Panc1 (cell line): ENCODE data around the gene TGM1. TPM values are rescaled to one million over a fixed set of nuclear protein-coding genes. Genes with fewer than 3 reads are reported as not detected.

Source experiments
- ATAC-seq: fragments of 200-7000 bp; cut with Tn5 transposase; 2 replicates; pipeline ENCODE4 v1.9.1; 2020; ENCODE audit warnings: mild to moderate bottlenecking, moderate library complexity
- BruUV-seq: library from RNA; stranded (reverse); fragments of 400-500 nt; replicated peaks from 2 replicates; lab custom pipeline; 2021; lab: Mats Ljungman, UMichigan
- CTCF ChIA-PET: fragments of 300-600 bp; sonication (Branson Sonifier 250); formaldehyde crosslinking; loops from one replicate; lab custom pipeline; 2022; ENCODE audit warnings: antibody characterized with exemption; lab: Charles Lee
- POLR2A ChIA-PET: fragments of 300-600 bp; sonication (Branson Sonifier 250); formaldehyde crosslinking; loops from one replicate; lab custom pipeline; 2022; ENCODE audit warnings: antibody characterized with exemption; lab: Charles Lee
- DNase-seq: peaks from one replicate; pipeline ENCODE4 v3.0.0-alpha.2; 2010; ENCODE audit warnings: low read depth, low spot score
- H3K27ac ChIP-seq: 2 replicates; pipeline ENCODE4 v1.5.1; 2011; ENCODE audit warnings: mild to moderate bottlenecking, low read length, inconsistent platforms
- H3K27me3 ChIP-seq: fragments of 200-500 bp; sonication (Bioruptor generic); 2 replicates; pipeline ENCODE4 v1.6.0; 2014; ENCODE audit warnings: low read length, inconsistent platforms; ENCODE audit not compliant: control insufficient read depth, insufficient read depth
- H3K36me3 ChIP-seq: fragments of 200-500 bp; sonication (Bioruptor generic); 2 replicates; pipeline ENCODE4 v1.5.1; 2014; ENCODE audit warnings: inconsistent platforms, mild to moderate bottlenecking, low read length, moderate library complexity; ENCODE audit not compliant: control insufficient read depth, insufficient read depth
- H3K4me1 ChIP-seq: 2 replicates; pipeline ENCODE4 v1.5.1; 2011; ENCODE audit warnings: inconsistent platforms, mild to moderate bottlenecking, low read length, moderate library complexity; ENCODE audit not compliant: control insufficient read depth, insufficient read depth
- H3K4me3 ChIP-seq, 2 experiments: 2 replicates each; pipeline ENCODE4 v1.5.1; 2011 to 2012; ENCODE audit warnings: low read depth in 2 of 2, low read length in 2 of 2, mild to moderate bottlenecking in 2 of 2, inconsistent platforms in 1 of 2, moderate library complexity in 1 of 2
- H3K9me3 ChIP-seq: fragments of 200-500 bp; sonication (Bioruptor generic); 2 replicates; pipeline ENCODE4 v1.5.1; 2014; ENCODE audit warnings: low read depth, mild to moderate bottlenecking, inconsistent platforms, low read length, moderate library complexity; ENCODE audit not compliant: control insufficient read depth, insufficient read depth
- CTCF ChIP-seq: fragments of 450-650 bp; IDR thresholded peaks from 2 replicates; pipeline ENCODE4 v1.5.1; 2017; ENCODE audit warnings: mild to moderate bottlenecking
- POLR2AphosphoS5 ChIP-seq: IDR thresholded peaks from 2 replicates; pipeline ENCODE4 v1.6.1; 2012; ENCODE audit warnings: mild to moderate bottlenecking, low read depth, low read length, moderate library complexity
- REST ChIP-seq, 2 experiments: IDR thresholded peaks; 2 replicates each; pipeline ENCODE4 v1.6.1; 2011 to 2012; ENCODE audit warnings: low read depth in 2 of 2, control low read depth in 1 of 2, low read length in 1 of 2, mild to moderate bottlenecking in 1 of 2, moderate library complexity in 1 of 2; ENCODE audit not compliant: insufficient read depth in 1 of 2
- SIN3A ChIP-seq: IDR thresholded peaks from 2 replicates; pipeline ENCODE4 v1.6.1; 2012; ENCODE audit warnings: low read depth, mild to moderate bottlenecking, low read length, moderate library complexity, borderline replicate concordance; ENCODE audit not compliant: insufficient read depth
- TCF7L2 ChIP-seq: IDR thresholded peaks from 2 replicates; pipeline ENCODE4 v1.6.1; 2011; ENCODE audit warnings: mild to moderate bottlenecking, low read depth, low read length, inconsistent platforms
- in situ Hi-C: cut with HindIII; loops from 2 replicates; pipeline ENCODE4 v1.10.0; 2016; ENCODE audit warnings: low sequenced_read_pairs, low pct_unique_long_range_greater_than_20kb
- intact Hi-C: fragments of 100-400 bp; cut with micrococcal nuclease; formaldehyde crosslinking; loops from one replicate; pipeline ENCODE4 v1.10.0; 2022; ENCODE audit not compliant: unreplicated experiment
- total RNA-seq: library from RNA; stranded (reverse); gene quantifications from one replicate; pipeline ENCODE4 v1.2.1, GENCODE V29; 2021; ENCODE audit not compliant: unreplicated experiment

Gene TGM1
- total RNA-seq, 1 experiment from 2014 or later: 2.3 TPM

- DNase-seq: no peak
- Histone ChIP-seq H3K9me3 (no peaks in the 10 kb centered on the region), H3K4me3 (peak overlapping the region; percentile 87 to 89), H3K4me1 (peaks cover 18% of the 10 kb centered on the region), H3K27ac (peak overlapping the region; percentile 96), H3K36me3 (peaks cover 12% of the 10 kb centered on the region), H3K27me3 (no peaks in the 10 kb centered on the region)
- TF ChIP-seq TCF7L2: no peak
- TF ChIP-seq REST (IDR thresholded peaks at IDR 0.05; ENCODE audit: insufficient read depth in 1 of 2, low read depth in 2 of 2, low read length in 1 of 2): no peak
- TF ChIP-seq POLR2AphosphoS5: no peak
- no peak for TF ChIP-seq CTCF
- no peak for TF ChIP-seq SIN3A
- peak; percentile 2; the same call in 1 of the 2 replicates for ATAC-seq
- POLR2A ChIA-PET: interaction anchor here (0.6 to 0.7 kb wide), 2 partner anchors 9 to 147 kb away, joined by 6 to 8 read pairs; no protein-coding TSS in a partner anchor
- BruUV-seq: TSS peak; percentile 73
- intact Hi-C loops: no loop called here
- in situ Hi-C loops: no loop called here
- CTCF ChIA-PET: interaction anchor here (0.7 kb wide), 1 partner anchor 69 kb away, joined by 12 read pairs; no protein-coding TSS in a partner anchor
Observed at GRCh38 chr14:24231263-24232120, 31.5 kb downstream of the TGM1 start.

DNA sequence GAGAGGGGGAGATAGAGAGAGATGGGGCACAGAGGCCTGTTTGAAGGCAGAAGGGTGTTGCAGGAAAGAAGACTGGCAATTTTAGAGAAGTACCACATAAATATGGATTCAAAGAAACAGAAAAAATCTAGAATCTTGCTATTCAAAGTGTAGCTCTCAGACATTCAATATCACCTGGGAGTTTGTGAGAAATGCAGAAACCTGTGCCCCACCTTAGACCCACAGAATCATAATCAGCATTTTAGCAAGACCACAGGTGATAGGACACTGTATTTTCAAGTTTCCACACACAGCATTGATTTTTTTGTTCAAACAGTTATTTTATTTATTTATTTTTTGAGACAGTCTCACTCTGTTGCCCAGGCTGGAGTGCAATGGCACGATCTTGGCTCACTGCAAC lies 34.1 kb downstream of the TGM1 start:
- Histone ChIP-seq H3K4me3 (no peak overlapping the region), H3K9me3 (no peaks in the 10 kb centered on the region), H3K4me1 (peaks cover 8% of the 10 kb centered on the region), H3K27ac (no peak overlapping the region), H3K27me3 (no peaks in the 10 kb centered on the region), H3K36me3 (peaks cover 9% of the 10 kb centered on the region)
- DNase-seq (no peak), ATAC-seq (no peak)
- intact Hi-C loops: no loop called here
- TF ChIP-seq REST (IDR thresholded peaks at IDR 0.05; ENCODE audit: insufficient read depth in 1 of 2, low read depth in 2 of 2, low read length in 1 of 2) (no peak), POLR2AphosphoS5 (no peak), CTCF (no peak), SIN3A (no peak)
- ChIA-PET CTCF (no interaction called here), POLR2A (interaction anchor here (0.6 to 0.7 kb wide), 3 partner anchors 87 to 114 kb away, joined by 3 to 13 read pairs (median 4); partner anchors contain the start of genes DCAF11 and NRL)
- in situ Hi-C loops: no loop called here
- BruUV-seq: TSS peak; percentile 60
